ENCODE data around the gene TDRD3.

GRCh38 chr13:60402022-60402421 lies 5.0 kb downstream of the TDRD3 start:
- no peak for TF ChIP-seq POLR2A (IDR thresholded peaks at IDR 0.05)
- TF ChIP-seq, protein P1, sequence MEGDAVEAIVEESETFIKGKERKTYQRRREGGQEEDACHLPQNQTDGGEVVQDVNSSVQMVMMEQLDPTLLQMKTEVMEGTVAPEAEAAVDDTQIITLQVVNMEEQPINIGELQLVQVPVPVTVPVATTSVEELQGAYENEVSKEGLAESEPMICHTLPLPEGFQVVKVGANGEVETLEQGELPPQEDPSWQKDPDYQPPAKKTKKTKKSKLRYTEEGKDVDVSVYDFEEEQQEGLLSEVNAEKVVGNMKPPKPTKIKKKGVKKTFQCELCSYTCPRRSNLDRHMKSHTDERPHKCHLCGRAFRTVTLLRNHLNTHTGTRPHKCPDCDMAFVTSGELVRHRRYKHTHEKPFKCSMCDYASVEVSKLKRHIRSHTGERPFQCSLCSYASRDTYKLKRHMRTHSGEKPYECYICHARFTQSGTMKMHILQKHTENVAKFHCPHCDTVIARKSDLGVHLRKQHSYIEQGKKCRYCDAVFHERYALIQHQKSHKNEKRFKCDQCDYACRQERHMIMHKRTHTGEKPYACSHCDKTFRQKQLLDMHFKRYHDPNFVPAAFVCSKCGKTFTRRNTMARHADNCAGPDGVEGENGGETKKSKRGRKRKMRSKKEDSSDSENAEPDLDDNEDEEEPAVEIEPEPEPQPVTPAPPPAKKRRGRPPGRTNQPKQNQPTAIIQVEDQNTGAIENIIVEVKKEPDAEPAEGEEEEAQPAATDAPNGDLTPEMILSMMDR (IDR thresholded peaks at IDR 0.05), result no peak

Data from esophagus squamous epithelium (tissue), 4 donors.